Naive thymus-derived CD8-positive, alpha-beta T cell (primary cell): Measurements from ENCODE around the gene SUGCT. TPM values are rescaled to one million over a fixed set of nuclear protein-coding genes. Genes with fewer than 3 reads are reported as not detected.

ENCODE experiments used
- ATAC-seq, 2 donors: fragments of 150-1000 bp; cut with Tn5 transposase in 1 of 2; sonication (Bioruptor Pico), chemical (Tn5 transposase) in 1 of 2; 1 replicate in 1 of 2; 2 replicates in 1 of 2; pipeline ENCODE4 v1.10.0; 2021; ENCODE audit warnings: mild to moderate bottlenecking in 2 of 2, moderate library complexity in 2 of 2
- POLR2A ChIA-PET: fragments of 350-600 bp; sonication (Branson Sonifier 250); formaldehyde crosslinking; loops from one replicate; lab custom pipeline; 2021; ENCODE audit warnings: antibody characterized with exemption; lab: Charles Lee
- DNase-seq, 10 donors: peaks; one replicate each; pipeline versions ENCODE4 v3.0.0 to v3.0.0-alpha.2; 2020 to 2022
- H3K27ac Mint-ChIP-seq, 10 donors: one replicate each; pipeline ENCODE4 v1.8.0; 2020 to 2022; ENCODE audit warnings: mild to moderate bottlenecking in 10 of 10, mixed read lengths in 10 of 10, moderate library complexity in 4 of 10, inconsistent platforms in 1 of 10
- H3K27me3 Mint-ChIP-seq, 5 donors: one replicate each; pipeline ENCODE4 v1.8.0; 2021 to 2022; ENCODE audit warnings: mixed read lengths in 5 of 5
- H3K36me3 Mint-ChIP-seq, 3 donors: one replicate each; pipeline ENCODE4 v1.8.0; 2020 to 2022; ENCODE audit warnings: mixed read lengths in 3 of 3, mild to moderate bottlenecking in 2 of 3, inconsistent platforms in 1 of 3
- H3K4me1 Mint-ChIP-seq, 4 donors: one replicate each; pipeline ENCODE4 v1.8.0; 2021 to 2022; ENCODE audit warnings: mixed read lengths in 4 of 4
- H3K4me3 Mint-ChIP-seq, 10 donors: one replicate each; pipeline ENCODE4 v1.8.0; 2020 to 2022; ENCODE audit warnings: mild to moderate bottlenecking in 10 of 10, mixed read lengths in 10 of 10, moderate library complexity in 6 of 10, inconsistent platforms in 1 of 10
- H3K9me3 Mint-ChIP-seq, 9 donors: one replicate each; pipeline ENCODE4 v1.8.0; 2020 to 2022; ENCODE audit warnings: mixed read lengths in 9 of 9, mild to moderate bottlenecking in 3 of 9, inconsistent platforms in 1 of 9, moderate library complexity in 1 of 9
- polyA plus RNA-seq, 3 donors: library from polyadenylated mRNA; unstranded; fragments of 300-500 nt; fragmentation: Illumina TruSeq; gene quantifications; one replicate each; pipeline ENCODE4 v1.2.3, GENCODE V29; 2021
- total RNA-seq, 8 experiments: library from RNA in 2 of 8; stranded (reverse) in 2 of 8; gene quantifications; one replicate each; pipeline ENCODE4 v1.2.3 and lab custom pipeline; 2021 to 2026

SUGCT gene
- total and polyA plus RNA-seq, 5 experiments from 2014 or later = 1.3 to 3.6 (median 2.1) TPM

DNA sequence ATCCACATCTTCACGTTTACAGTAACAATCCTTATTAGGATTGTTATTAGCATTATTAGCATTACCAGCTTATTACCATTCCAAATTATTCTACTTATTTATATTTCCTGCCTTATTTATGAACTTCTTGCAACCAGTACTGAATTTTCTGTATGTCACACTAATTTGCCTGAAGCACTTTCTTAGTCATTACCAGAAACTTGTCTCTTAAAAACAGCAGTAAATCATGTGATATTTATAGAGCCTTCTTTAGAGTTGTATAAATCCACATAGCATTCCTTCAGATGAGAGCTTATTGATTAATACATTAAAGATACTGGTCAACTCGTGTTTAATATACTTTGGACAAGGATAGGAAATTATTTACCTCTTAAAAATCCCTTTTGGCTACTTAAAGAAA is 618.6 kb downstream of the SUGCT start:
- H3K27me3 Mint-ChIP-seq = no peaks in the 10 kb centered on the region
- peaks cover 0 to 2% (median 0%) of the 10 kb centered on the region in 3 donors for H3K36me3 Mint-ChIP-seq
- DNase-seq (no peak), ATAC-seq (no peak)
- POLR2A ChIA-PET = no interaction called here
- no peak overlapping the region for H3K4me3 Mint-ChIP-seq
- H3K9me3 Mint-ChIP-seq = peaks cover 0 to 3% (median 0%) of the 10 kb centered on the region in 9 donors
- peaks cover 0 to 2% (median 0%) of the 10 kb centered on the region in 4 donors for H3K4me1 Mint-ChIP-seq
- H3K27ac Mint-ChIP-seq = no peak overlapping the region

- no peak for ATAC-seq
- H3K4me1 Mint-ChIP-seq = peaks cover 0 to 2% (median 0%) of the 10 kb centered on the region in 4 donors
- H3K4me3 Mint-ChIP-seq = no peak overlapping the region
- no peaks in the 10 kb centered on the region for H3K27me3 Mint-ChIP-seq
- no peaks in the 10 kb centered on the region for H3K36me3 Mint-ChIP-seq
- no peak overlapping the region for H3K27ac Mint-ChIP-seq
- POLR2A ChIA-PET = no interaction called here
- H3K9me3 Mint-ChIP-seq = no peaks in the 10 kb centered on the region
- DNase-seq = no peak
These were observed 620.6 kb downstream of the SUGCT start for GRCh38 chr7:40755438-40755837.

GRCh38 chr7:40757109-40757508 is 622.3 kb downstream of the SUGCT start:
- Mint-ChIP-seq H3K4me1 (no peaks in the 10 kb centered on the region), H3K36me3 (no peaks in the 10 kb centered on the region), H3K27me3 (peaks cover 0 to 5% (median 0%) of the 10 kb centered on the region in 5 donors), H3K4me3 (no peak overlapping the region), H3K27ac (no peak overlapping the region), H3K9me3 (no peaks in the 10 kb centered on the region)
- POLR2A ChIA-PET = no interaction called here
- DNase-seq (no peak), ATAC-seq (no peak)

DNA sequence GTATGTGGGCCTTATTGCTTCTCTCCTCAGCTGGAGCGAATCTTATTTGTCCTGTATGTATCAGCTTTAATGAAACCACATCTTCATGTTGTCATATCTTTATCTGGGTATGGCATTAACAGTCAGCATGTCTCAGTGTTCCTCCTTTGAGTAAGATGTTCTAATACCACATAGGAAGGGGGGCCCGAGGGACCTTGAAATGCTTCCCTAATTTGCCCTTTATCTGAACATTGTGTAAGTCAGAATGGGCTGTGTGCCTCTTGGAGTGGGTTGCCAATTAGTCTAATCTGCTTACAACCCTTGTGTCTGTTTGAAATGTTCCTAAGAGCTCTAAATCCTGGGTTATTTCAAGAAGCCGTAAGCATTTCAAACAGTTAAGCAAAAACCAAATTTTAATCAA is 623.8 kb downstream of the SUGCT start:
- ATAC-seq (no peak), DNase-seq (no peak)
- H3K27ac Mint-ChIP-seq = no peak overlapping the region
- POLR2A ChIA-PET = no interaction called here
- H3K4me3 Mint-ChIP-seq = no peak overlapping the region
- no peaks in the 10 kb centered on the region for H3K36me3 Mint-ChIP-seq
- H3K9me3 Mint-ChIP-seq = no peaks in the 10 kb centered on the region
- H3K27me3 Mint-ChIP-seq = peaks cover 0 to 7% (median 0%) of the 10 kb centered on the region in 5 donors
- no peaks in the 10 kb centered on the region for H3K4me1 Mint-ChIP-seq

GRCh38 chr7:40760293-40760964 is 625.6 kb downstream of the SUGCT start:
- Mint-ChIP-seq H3K4me1 (no peaks in the 10 kb centered on the region), H3K27me3 (peaks cover 0 to 7% (median 0%) of the 10 kb centered on the region in 5 donors), H3K9me3 (no peaks in the 10 kb centered on the region), H3K4me3 (no peak overlapping the region), H3K36me3 (no peaks in the 10 kb centered on the region), H3K27ac (no peak overlapping the region)
- POLR2A ChIA-PET = no interaction called here
- DNase-seq (no peak), ATAC-seq (no peak)

GRCh38 chr7:40760987-40761386 is 626.2 kb downstream of the SUGCT start:
- no peaks in the 10 kb centered on the region for H3K4me1 Mint-ChIP-seq
- H3K27me3 Mint-ChIP-seq = peaks cover 0 to 7% (median 0%) of the 10 kb centered on the region in 5 donors
- ATAC-seq (no peak), DNase-seq (no peak)
- H3K27ac Mint-ChIP-seq = no peak overlapping the region
- H3K9me3 Mint-ChIP-seq = no peaks in the 10 kb centered on the region
- no peak overlapping the region for H3K4me3 Mint-ChIP-seq
- no peaks in the 10 kb centered on the region for H3K36me3 Mint-ChIP-seq
- POLR2A ChIA-PET = no interaction called here

GRCh38 chr7:40761762-40762560 is 627.2 kb downstream of the SUGCT start:
- Mint-ChIP-seq H3K27ac (no peak overlapping the region), H3K4me3 (no peak overlapping the region), H3K36me3 (no peaks in the 10 kb centered on the region), H3K9me3 (no peaks in the 10 kb centered on the region), H3K4me1 (peaks cover 0 to under 1% (median 0%) of the 10 kb centered on the region in 4 donors), H3K27me3 (peaks cover 0 to 7% (median 0%) of the 10 kb centered on the region in 5 donors)
- ATAC-seq (no peak), DNase-seq (no peak)
- POLR2A ChIA-PET = no interaction called here

- peaks cover 0 to 3% (median 0%) of the 10 kb centered on the region in 4 donors for H3K4me1 Mint-ChIP-seq
- POLR2A ChIA-PET = no interaction called here
- no peak for DNase-seq
- no peak for ATAC-seq
- H3K27me3 Mint-ChIP-seq = peaks cover 0 to 7% (median 0%) of the 10 kb centered on the region in 5 donors
- H3K9me3 Mint-ChIP-seq = no peaks in the 10 kb centered on the region
- no peak overlapping the region for H3K27ac Mint-ChIP-seq
- H3K4me3 Mint-ChIP-seq = no peak overlapping the region
- H3K36me3 Mint-ChIP-seq = no peaks in the 10 kb centered on the region
These were observed 628.8 kb downstream of the SUGCT start for GRCh38 chr7:40763319-40764287.

DNA sequence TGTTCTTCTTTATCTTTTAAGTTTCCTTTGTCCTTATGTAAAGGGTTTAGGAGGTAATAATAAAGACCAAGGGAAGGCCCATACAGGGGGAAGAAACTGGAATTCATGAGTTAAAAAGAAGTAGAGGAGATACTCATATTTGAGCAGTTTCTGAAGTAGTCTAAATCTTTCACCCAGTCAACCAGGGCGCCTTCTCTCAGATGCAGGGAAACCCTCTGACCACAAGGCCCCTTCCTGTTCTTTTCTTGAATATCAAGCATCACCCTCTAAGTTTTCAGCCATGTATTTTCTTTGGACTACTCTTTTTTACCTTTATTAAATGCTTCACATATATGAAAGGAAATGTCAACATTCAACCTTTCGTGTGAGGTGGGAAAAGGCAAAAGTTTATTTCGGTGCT is 630.8 kb downstream of the SUGCT start:
- Mint-ChIP-seq H3K9me3 (no peaks in the 10 kb centered on the region), H3K4me3 (no peak overlapping the region), H3K27me3 (peaks cover 0 to 7% (median 0%) of the 10 kb centered on the region in 5 donors), H3K4me1 (peaks cover 0 to 3% (median 0%) of the 10 kb centered on the region in 4 donors), H3K36me3 (no peaks in the 10 kb centered on the region), H3K27ac (no peak overlapping the region)
- no peak for ATAC-seq
- POLR2A ChIA-PET = no interaction called here
- DNase-seq = no peak

DNA sequence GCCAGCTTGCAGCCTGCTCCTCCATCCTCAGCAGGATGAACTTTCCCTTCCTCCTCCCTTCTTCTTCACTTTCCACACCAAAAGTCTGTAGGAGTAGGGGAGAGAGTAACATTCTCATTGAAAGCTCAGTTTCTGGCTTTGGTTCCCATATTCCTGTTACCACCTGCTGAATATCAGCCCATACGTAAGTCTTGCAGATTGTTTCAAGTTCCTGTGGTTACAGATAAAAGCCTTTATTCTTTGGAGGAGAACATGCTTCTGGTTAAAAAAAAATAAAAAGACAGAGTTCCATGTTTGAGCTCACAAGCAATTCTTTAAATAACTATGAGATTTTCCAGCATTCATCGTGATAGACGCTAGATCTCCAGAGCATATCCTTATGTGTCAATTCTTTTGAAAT is 637.3 kb downstream of the SUGCT start:
- POLR2A ChIA-PET = no interaction called here
- H3K27me3 Mint-ChIP-seq = no peaks in the 10 kb centered on the region

DNA sequence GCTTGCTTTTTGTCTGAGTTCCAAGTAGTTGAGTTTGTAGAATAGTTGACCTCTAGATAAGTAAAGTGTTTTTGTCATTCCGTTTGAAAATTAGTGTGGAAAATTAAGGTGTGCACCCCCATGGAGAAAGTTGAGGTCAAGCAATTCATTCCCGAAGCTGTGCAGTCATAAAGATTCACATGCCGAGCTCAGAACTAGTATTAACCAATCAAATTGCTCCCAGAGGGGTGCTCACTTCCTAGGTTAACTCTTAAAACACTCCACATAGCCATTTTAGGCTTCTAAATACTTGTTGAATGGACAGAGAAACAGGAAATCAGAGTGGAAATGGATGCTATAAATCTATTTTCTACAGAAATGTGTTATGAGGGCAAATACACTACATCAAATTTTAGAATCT is 638.9 kb downstream of the SUGCT start:
- ATAC-seq = no peak
- no peaks in the 10 kb centered on the region for H3K9me3 Mint-ChIP-seq
- POLR2A ChIA-PET = no interaction called here
- no peak overlapping the region for H3K4me3 Mint-ChIP-seq
- H3K4me1 Mint-ChIP-seq = no peaks in the 10 kb centered on the region
- DNase-seq = no peak
- no peaks in the 10 kb centered on the region for H3K27me3 Mint-ChIP-seq
- no peak overlapping the region for H3K27ac Mint-ChIP-seq
- H3K36me3 Mint-ChIP-seq = peaks cover 0 to 4% (median 0%) of the 10 kb centered on the region in 3 donors

More for the DNA sequence above, 637.3 kb downstream of the SUGCT start:
- Mint-ChIP-seq H3K4me3 (no peak overlapping the region), H3K27ac (no peak overlapping the region), H3K4me1 (peaks cover 0 to 2% (median 0%) of the 10 kb centered on the region in 4 donors), H3K9me3 (no peaks in the 10 kb centered on the region), H3K36me3 (peaks cover 0 to 4% (median 0%) of the 10 kb centered on the region in 3 donors)
- DNase-seq (no peak), ATAC-seq (no peak)

DNA sequence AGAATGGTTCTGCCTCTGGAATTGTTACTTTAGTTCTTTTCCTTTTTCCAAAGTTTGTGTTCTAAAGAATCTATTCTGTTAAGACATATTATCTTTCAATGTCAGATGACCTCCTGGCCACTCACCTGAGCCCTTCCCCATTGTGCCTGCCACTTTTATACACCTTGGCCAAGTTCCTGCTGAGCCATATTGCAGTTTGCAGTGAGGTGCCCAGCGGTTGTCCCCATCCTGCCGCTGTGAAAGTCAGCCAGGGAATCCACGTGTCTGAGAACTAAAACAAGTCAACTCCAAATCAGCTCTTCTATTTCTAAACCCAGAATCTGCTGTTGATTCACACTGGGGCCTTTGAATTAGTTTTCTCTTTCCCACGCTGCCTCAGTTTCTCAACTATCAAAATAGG is 641.1 kb downstream of the SUGCT start:
- no peak overlapping the region for H3K4me3 Mint-ChIP-seq
- H3K4me1 Mint-ChIP-seq = no peaks in the 10 kb centered on the region
- POLR2A ChIA-PET = no interaction called here
- DNase-seq = no peak
- H3K9me3 Mint-ChIP-seq = peaks cover 0 to 2% (median 0%) of the 10 kb centered on the region in 9 donors
- H3K27me3 Mint-ChIP-seq = no peaks in the 10 kb centered on the region
- H3K27ac Mint-ChIP-seq = no peak overlapping the region
- no peak for ATAC-seq
- H3K36me3 Mint-ChIP-seq = peaks cover 0 to 4% (median 0%) of the 10 kb centered on the region in 3 donors
